ENCODE data around the gene HERC2.
"Not testable (repeated sequence)": the region's sequence is repeated elsewhere in the genome, so short reads cannot be mapped to it uniquely, and the experiment has no call there.

Gene HERC2

GRCh38 chr15:28221696-28222095 is 100.3 kb downstream of the HERC2 start:
- DNase-seq (ENCODE audit: low spot score), result not testable (repeated sequence)

GRCh38 chr15:28219116-28219515 is 102.9 kb downstream of the HERC2 start:
- no peak for DNase-seq (ENCODE audit: low spot score)

- not testable (repeated sequence) for DNase-seq (ENCODE audit: low spot score)
Measured at GRCh38 chr15:28216946-28217546, 104.9 kb downstream of the HERC2 start.

GRCh38 chr15:28215521-28215920 is 106.5 kb downstream of the HERC2 start:
- not testable (repeated sequence) for DNase-seq (ENCODE audit: low spot score)

GRCh38 chr15:28214006-28214790 is 107.8 kb downstream of the HERC2 start:
- DNase-seq (ENCODE audit: low spot score), result not testable (repeated sequence)

- not testable (repeated sequence) for DNase-seq (ENCODE audit: low spot score)
Measured at GRCh38 chr15:28213393-28213792, 108.6 kb downstream of the HERC2 start.

GRCh38 chr15:28208583-28208982 is 113.4 kb downstream of the HERC2 start:
- DNase-seq (ENCODE audit: low spot score), result no peak

GRCh38 chr15:28205640-28206039 is 116.3 kb downstream of the HERC2 start:
- not testable (repeated sequence) for DNase-seq (ENCODE audit: low spot score)

- DNase-seq (ENCODE audit: low spot score), result not testable (repeated sequence)
Measured at GRCh38 chr15:28203055-28203828, 118.7 kb downstream of the HERC2 start.

- DNase-seq (ENCODE audit: low spot score), result not testable (repeated sequence)
Measured at GRCh38 chr15:28202124-28202523, 119.9 kb downstream of the HERC2 start.

- DNase-seq (ENCODE audit: low spot score), result not testable (repeated sequence)
Measured at GRCh38 chr15:28198215-28198614, 123.8 kb downstream of the HERC2 start.

- DNase-seq (ENCODE audit: low spot score), result not testable (repeated sequence)
Measured at GRCh38 chr15:28197694-28198093, 124.3 kb downstream of the HERC2 start.

GRCh38 chr15:28196581-28196980 is 125.4 kb downstream of the HERC2 start:
- DNase-seq (ENCODE audit: low spot score), result not testable (repeated sequence)

- no peak for DNase-seq (ENCODE audit: low spot score)
Measured at GRCh38 chr15:28192772-28193171, 129.2 kb downstream of the HERC2 start.

GRCh38 chr15:28191832-28192231 is 130.1 kb downstream of the HERC2 start:
- DNase-seq (ENCODE audit: low spot score), result no peak

- DNase-seq (ENCODE audit: low spot score), result no peak
Measured at GRCh38 chr15:28190391-28191174, 131.4 kb downstream of the HERC2 start.

GRCh38 chr15:28185148-28185895 is 136.7 kb downstream of the HERC2 start:
- no peak for DNase-seq (ENCODE audit: low spot score)

- DNase-seq (ENCODE audit: low spot score), result no peak
Measured at GRCh38 chr15:28184166-28184565, 137.8 kb downstream of the HERC2 start.

GRCh38 chr15:28182731-28183130 is 139.2 kb downstream of the HERC2 start:
- DNase-seq (ENCODE audit: low spot score), result no peak

GRCh38 chr15:28182216-28182615 is 139.8 kb downstream of the HERC2 start:
- no peak for DNase-seq (ENCODE audit: low spot score)

GRCh38 chr15:28181366-28181765 is 140.6 kb downstream of the HERC2 start:
- DNase-seq (ENCODE audit: low spot score), result no peak
